HK-2 (cell line): ENCODE data around the gene UCHL5.

Experiments used
- DNase-seq: peaks from one replicate; pipeline ENCODE4 v3.0.0-alpha.2; 2018; ENCODE audit not compliant: unreplicated experiment

UCHL5 gene, protein sequence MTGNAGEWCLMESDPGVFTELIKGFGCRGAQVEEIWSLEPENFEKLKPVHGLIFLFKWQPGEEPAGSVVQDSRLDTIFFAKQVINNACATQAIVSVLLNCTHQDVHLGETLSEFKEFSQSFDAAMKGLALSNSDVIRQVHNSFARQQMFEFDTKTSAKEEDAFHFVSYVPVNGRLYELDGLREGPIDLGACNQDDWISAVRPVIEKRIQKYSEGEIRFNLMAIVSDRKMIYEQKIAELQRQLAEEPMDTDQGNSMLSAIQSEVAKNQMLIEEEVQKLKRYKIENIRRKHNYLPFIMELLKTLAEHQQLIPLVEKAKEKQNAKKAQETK

DNA sequence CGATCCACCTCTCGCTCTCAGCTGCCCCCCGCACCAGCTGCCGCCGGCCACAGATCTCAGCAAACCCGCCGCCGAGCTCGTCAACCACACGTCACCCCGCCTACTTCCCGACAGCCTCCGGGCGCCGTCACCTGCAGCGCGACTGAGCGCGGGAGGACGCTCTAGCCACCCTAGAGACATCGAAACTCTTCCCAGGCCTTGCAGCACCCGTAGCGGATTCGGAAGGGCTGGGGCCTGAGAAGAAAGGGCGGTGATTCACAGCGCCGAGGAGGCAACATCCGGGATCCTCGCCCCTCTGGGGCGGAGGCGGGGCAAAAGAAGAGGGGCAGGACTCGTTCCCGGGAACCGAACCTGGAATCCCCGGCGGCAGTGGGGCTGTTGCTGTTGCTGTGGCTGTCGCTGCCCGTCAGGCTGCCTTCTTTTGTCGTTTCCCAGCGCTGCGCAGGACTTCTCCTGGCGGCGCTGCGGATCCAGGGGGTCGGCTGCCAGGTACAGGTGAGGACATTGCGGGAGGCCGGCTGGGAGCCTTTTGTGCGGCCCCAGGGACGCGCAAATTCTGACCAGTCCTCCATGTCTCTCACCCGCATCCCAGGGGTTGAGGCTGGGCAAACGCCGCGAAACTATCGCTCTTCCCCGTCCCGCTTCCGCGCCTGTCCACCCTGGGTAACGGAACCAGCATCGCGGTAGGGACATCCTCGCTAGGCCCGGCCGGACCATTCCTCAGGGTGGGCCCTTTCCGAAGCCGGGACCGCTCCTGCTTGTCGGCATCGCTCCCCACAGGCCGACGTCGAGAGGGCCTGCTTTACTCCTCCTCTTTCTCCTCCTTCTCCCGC, at the start of gene UCHL5, which contains the start of gene RO60:
Gene UCHL5, minus strand, starts transcription at position 79 of the 833 bp plus-strand sequence. CDS start 100 bp downstream, outside the sequence.
Gene RO60, plus strand, starts transcription at position 331 of the 833 bp plus-strand sequence. CDS start 9,443 bp downstream, outside the sequence.
- peak; percentile 97 for DNase-seq

DNA sequence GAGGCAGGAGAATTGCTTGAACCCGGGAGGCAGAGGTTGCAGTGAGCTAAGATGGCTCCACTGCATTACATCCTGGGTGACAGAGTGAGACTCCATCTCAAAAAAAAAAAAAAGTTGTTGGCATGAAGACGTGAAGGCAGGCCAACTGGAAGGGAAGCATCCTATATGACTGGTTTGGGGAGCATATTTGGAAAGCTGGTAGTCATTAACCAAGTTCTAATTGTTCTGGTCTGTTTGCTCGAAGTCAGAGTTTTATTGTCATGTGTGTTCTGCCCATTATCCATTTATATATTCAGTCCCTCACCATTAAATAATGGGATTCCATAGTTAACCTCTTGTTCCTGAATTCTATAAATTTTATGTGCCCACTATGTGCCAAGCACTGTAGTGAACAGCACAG, 49.3 kb upstream of the UCHL5 start:
- no peak for DNase-seq

DNA sequence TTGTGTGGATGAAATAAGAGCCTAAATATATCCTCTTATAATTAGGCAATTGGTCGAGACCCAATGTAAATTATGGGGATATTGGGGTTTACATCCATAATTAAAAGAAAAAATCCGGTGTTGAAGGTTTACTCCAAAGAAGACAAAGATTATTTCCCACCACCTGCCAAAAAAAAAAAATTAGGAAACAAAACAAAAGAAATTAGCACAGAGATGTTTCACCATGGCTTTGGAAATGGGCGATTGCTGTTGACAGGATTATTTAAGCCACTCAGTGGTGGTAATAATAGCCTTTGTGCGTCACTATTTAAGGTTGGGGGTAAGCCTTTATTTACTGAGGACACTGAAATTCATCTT, 46.6 kb upstream of the UCHL5 start:
- DNase-seq, result no peak

DNA sequence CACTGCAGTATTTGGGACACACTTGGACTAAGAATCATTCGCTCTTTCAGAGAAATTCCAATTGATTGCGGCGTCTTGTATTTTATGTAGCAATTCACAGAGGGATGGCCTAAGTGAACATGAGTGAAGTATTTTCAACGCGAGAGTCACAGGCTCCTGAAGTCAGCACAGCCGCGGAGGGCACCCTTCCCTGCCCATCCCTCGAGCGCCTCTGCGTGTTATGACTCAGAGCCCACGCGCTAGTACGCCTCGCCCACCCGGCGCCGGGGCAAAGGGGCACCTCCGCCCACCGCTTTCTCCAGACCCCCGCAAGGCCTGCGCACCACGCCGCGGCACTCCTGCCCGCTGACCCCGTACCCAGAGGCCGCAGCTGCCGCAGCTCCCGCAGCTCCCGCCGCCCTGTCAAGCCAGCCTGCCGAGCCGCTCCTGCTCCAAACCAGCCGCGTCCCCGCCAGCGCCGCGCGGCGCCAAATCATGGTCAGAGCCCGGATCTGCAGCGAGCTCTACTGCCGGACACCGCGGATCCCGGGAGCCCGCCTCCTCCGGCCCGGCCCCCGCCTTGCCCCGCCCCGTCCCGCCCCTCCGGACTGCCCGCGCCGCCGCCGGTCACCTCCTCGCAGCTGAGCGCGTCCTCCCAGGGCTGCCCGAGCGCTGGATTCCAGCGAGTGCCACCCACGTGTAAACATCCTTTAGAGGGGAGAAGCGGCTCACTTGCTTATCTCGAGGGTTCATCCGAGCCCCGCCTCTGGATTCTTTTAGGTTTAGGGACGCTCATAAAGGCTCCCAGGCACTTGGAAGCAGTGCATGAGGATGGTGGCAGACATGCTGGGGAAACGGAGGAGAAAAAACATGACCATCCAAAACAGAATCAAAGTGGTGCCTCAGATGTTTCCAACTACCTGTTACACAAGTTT, 46.0 kb upstream of the UCHL5 start, which contains the start of gene GLRX2:
Gene GLRX2, minus strand, starts transcription at position 508 of the 914 bp plus-strand sequence. Its CDS starts 32 bp downstream, at position 476.
- DNase-seq, result peak; percentile 93

DNA sequence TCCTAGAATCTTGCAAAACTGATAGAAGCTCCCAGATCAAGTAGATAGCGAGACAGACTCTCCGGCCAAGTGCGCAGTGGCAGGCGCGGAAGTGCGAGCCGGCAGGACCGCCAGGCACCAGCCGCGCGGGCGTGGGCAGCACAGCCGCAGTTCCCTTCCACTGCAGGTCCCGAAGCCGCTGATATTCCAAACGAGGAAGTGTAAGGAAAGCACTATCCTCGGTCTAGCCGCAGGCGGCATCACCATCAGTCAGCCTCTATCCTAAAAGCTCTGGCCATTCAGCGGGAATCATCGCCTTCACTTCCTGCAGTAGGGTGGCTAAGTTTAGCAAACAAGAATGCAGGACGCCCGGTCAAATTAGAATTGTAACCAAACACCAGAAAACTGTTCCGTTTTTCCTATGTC, 45.3 kb upstream of the UCHL5 start:
- peak; percentile 60 for DNase-seq

DNA sequence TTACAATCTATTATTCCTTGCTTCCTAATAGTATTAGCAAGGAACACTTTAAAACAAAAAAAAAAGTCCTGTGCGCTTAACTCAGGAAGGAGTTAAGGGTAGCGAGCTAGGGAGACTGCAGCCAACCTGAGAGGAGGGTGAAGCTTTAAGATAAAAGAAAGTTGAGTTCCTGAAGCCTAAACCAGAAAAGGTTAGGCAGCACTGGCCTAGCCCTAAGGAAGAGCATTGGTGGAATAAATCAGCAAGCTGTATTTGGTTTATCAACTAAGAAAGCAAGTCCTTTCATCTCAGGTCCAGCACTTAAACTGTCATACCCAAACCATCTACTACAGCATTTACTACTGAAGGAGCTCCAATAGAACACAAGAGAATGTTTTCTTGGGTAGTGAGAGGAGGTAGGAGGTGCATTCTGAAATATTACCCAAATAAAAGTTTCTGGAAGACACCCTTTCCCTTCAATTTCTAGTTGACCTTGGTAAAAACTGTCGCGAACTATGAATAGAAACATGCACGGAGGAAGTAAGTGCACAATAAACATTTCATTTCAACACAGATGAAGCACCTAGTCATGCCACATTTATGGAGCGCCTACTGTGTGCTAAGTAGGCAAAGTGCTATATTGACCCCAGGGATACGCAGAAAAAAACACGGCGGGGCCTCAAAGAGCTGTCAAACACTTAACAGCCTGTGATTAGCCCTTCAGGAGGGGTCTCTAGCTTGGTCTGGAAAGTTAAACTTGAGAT, 44.8 kb upstream of the UCHL5 start:
- DNase-seq, result no peak

DNA sequence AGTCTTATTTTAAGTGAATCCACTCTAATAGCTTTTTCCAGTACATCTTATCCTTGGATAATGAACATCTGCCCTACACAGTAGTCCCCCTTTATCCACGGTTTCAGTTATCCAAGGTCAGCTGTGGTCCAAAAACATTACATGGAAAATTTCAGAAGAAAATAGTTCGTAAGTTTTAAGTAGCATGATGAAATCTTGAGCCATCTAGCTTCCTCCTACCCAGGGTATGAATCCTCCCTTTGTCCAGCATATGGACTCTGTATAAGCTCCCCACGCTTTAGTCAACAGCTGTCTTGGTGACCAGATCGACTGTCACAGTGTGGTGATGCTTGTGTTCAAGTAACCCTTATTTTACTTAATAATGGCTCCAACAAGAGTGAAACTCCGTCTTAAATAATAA, 43.5 kb upstream of the UCHL5 start:
- no peak for DNase-seq

DNA sequence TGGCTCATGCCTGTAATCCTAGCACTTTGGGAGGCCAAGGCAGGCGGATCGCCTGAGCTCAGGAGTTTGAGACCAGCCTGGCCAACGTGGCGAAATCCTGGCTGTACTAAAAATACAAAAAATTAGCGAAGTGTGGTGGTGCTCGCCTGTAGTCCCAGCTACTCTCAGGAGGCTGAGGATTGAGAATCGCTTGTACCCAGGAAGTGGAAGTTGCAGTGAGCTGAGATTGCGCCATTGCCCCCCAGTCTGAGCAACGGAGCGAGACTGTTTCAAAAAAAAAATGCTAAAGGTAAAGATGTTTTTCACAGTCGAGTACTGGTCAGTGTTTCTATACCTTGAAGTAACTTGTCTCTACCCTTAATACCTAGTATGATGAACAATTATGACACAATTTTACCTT, 35.0 kb upstream of the UCHL5 start:
- DNase-seq, result no peak

DNA sequence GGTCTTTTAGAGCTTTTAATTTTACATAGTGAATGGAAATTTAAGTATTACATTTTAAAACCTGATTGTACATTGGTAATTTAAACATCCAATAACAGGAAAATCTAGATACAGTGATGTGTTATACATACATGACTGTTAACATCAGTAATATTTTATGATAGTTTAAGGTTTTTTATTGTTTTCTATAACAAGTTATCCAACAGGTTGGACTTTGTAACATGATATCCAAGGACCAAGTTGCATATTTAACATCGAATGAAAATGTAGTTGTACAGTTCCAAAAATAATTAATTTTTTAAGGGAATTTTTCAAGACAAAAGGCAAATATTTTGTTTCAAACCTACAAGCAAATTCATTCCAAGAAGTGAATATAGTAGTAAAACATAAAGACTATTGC, 31.7 kb upstream of the UCHL5 start:
- no peak for DNase-seq

DNA sequence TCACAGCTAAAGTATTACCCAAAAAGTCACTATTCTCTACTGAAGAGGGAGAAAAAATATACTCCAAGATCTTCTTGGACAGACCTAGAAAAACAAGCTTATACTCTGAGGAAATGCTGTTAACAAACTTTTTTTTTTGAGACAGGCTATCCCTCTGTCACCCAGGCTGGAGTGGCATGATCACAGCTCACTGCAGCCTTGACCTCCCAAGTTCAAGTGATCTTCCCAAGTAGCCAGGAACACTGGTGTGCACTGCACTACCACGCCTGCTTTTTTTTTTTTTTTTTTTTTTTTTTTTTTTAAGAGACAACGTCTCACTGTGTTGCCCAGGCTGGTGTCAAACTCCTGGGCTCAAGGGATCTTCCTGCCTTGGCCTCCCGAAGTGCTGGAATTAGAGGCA, 28.7 kb upstream of the UCHL5 start:
- DNase-seq, result no peak

DNA sequence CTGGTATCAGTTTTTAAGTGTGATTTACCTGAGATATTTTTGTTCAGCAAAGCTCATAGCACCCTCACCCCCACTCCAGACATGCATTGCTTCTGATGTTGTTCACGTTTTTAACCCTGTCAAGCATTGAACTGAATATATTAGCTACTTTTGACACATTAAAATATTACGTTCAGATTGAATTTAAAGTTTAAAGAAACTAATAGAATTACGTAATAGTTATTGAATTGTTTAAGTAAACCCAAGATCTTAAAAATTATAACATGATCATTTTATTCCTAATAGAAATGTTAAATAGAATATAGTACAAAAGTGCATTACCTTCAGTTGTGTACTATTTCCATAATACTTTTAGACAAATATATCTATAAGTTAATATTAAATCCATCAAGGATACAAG, 27.2 kb upstream of the UCHL5 start:
- no peak for DNase-seq

DNA sequence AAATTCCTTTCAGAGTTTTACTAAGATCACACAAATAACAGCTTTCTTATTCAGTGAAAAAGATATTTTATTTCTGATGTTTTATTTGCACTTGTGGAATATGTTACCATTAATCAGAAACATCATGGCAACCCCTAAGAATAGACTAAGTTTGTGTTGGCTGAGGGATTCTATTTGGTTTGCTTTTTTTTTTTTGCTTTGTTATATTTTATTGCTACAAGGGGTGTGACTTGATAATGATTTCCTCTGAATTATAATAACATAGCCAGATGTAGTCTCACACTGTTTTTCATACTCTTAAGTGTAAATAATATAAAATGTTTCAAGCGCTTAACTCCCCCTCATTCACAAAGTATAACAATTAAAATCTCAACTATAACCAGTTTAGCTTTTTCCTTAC, 26.1 kb upstream of the UCHL5 start:
- DNase-seq, result no peak

DNA sequence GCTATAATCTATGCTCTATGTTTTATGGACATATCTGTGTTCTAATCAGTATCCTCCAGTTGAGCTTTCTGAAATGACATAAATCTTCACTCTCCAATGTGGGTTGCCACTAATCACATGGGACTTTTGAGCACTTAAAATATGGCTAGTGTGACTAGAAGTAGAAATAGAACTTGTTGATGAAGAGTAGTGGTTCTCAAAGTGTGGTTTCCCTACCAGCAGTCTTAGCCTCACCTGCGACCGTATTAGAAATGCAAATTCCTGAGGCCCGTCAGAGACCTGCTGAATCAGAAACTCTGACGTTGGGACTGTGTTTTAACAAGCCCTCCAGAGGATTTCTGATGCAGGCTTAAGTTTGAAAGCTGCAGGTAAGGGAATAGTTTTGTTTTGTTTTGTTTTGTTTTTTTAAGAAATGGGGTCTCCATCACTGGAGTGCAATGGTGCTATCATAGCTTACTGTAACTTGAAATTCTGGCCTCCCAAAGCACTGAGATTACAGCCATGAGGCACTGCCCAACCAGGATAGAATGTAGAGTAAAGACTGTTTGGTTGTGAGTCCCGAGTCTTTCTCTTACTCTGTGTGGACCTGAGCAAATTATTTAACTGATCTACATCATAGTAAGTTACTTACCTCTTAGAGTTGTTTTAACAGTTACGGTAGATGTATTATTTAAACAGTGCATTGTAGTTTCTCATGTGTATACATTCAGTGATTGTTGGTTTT, 24.4 kb upstream of the UCHL5 start:
- DNase-seq, result no peak

DNA sequence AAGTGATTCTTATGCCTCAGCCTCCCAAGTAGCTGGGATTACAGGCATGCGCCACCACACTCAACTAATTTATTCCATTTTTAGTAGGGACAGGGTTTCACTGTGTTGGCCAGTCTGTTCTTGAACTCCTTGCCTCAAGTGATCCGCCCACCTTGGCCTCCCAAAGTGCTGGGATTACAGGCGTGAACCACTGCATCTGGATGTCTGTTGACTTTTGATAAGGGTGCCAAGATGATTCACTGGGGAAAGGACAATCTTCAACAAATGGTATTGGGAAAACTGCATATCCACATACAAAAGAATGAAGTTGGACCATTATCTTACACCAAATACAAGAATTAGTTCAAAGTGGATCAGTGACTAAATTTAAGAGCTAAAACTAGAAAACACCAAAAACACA, 20.0 kb upstream of the UCHL5 start:
- DNase-seq, result no peak

DNA sequence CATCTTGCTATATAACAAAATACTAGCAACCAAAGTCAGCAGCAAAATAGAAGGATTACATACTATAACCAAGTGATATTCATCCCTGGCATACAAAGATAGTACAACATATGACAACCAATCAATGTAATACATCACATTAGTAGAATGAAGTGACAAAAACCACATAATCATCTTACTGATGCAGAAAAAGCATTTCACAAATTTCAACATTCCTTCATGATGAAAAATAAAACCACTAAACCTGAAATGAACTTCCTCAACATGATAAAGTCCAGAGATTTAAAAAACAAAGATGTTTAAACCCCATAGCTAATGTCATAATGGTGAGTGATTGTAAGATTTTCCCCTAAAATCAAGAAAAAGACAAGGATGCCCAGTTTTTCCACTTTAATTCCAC, 18.8 kb upstream of the UCHL5 start:
- no peak for DNase-seq

DNA sequence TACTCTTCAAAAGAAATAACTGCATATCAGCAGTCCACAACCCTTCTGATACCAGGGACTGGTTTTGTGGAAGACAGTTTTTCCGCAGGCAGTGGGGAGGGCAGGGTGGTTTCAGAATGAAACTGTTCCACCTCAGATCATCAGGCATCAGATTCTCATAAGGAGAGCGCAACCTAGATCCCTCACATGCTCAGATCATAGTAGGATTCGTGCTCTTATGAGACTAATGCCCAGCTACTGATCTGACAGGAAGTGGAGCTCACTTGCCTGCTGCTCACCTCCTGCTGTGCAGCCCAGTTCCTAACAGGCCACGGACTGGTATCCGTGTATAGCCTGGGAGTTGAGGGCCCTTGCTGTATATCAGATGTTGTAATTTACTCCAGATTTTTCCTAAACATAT, 11.8 kb upstream of the UCHL5 start:
- DNase-seq, result no peak

DNA sequence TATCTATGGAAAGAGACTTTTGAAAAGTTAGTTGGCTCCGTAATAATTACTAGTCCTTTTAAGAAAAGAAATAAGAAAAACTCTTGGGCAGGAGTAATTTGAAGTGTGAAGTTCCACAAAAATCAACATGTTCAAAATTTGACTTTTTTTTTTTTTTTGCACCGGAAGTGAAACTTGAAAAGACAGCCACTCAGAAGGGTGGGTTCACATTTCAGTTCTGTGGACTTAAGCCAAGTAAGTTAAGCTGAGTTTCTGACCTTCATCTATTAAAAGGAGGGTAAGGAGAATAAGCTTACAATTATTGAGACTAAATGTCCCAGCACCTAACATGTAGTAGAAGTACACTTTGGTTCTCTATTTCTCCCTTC, 11.2 kb upstream of the UCHL5 start:
- no peak for DNase-seq

DNA sequence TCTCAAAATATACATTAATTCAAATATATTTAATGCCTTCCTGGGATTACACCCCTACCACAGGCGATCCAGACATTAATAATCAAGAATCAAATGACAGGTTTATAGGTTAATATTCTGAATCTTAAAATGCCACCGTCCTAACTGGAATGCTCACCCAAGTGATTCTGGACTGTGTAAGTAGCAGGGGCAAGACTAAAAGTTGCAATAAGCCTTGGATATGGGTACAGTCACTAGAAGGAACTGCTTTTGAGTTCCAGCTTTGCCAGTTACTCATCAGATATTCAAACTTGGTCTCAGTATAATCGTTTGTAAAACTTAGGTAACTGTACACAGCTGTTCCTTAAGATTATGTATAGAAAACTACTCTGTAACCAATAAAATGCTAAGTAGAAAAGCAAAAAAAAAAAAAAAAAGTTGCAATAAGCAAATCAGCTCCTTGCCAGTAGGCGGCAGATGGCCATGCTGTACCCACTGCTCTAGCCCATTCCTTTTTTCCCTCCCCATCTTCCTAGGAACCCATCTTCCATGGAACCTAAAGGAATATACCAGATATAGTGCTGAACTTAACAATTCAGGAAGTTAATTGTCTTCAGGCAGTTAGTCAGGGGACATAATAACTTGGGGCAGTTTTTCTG, 10.7 kb upstream of the UCHL5 start:
- no peak for DNase-seq

DNA sequence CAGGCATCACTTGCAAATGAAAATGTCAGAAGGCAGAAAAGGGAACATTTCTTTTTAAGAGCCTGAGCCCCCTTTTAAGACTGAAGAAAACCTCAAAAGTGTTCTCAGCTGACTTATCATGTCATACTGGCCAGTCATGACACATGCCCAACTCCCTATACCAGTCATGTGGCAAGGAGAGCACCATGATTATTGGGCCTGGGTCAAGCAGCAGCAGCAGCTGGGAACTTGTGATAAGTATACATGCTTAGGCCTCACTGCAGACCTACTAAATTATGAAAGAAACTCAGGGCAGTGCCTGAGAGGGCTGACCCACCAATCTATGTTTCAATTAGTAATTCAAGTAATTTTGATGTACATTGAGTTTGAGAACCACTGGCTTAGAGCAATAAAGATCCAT, 8.9 kb upstream of the UCHL5 start:
- DNase-seq, result no peak

DNA sequence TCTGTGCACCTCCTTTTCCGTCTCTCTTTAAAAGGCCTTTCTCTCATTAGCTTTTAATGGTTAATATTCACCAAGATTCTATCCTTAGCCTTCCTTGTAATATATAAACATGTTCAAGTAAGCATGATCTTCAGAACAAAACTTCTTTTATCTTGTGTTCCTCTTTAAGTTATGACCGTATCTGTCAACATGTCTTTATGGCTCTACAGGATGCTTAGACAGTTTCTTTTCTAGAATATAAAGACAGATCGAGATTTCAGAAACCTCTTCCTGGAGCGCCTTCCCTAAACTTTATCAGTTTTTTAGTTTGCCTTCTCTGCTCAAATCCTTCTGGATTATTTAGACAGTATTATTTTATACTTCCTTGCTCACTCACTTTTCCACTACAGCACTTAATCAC, 7.4 kb upstream of the UCHL5 start:
- no peak for DNase-seq
